Measurements from ENCODE around the gene KIAA1210.

Gene KIAA1210

DNA sequence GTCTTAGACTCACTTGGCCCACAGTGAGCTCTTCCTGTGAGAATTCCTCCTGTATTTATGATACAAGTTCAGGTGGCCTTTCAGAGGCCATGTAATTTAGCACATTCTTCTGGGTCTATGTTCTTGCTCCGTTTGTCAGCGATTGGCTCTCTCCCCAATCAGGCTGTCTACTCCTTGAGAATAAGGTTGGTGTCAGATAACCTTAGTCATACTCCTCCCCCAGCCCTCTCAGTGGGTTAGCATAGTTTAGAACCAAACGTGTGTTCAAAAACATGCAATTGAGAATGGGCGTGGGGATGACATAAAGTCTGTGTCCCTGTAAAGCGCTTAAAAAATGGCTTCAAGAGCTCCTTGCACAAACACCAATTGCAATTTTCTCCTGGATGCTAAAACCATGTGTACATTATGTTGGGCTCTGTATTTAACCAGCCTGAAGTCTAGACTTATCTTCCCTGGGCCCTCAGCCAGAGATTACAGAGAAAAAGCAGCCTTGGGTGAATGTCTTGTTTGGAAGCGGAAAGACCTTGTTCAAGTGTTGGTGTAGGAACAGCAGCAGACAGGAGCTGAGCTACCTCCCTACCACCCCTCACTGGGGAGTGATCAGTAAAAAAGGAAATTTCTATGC, 64.8 kb downstream of the KIAA1210 start:
- no peaks in the 10 kb centered on the region for H3K4me1 ChIP-seq (ENCODE audit: control insufficient read depth in 1 of 2, insufficient read depth in 1 of 2, low read depth in 1 of 2, low read length in 1 of 2)
- no peaks in the 10 kb centered on the region for H3K9me3 ChIP-seq
- H3K27me3 ChIP-seq: no peaks in the 10 kb centered on the region
- no peak overlapping the region for H3K27ac ChIP-seq
- no peaks in the 10 kb centered on the region for H3K36me3 ChIP-seq
- no peak overlapping the region for H3K4me3 ChIP-seq (ENCODE audit: low read depth in 1 of 2, low read length in 1 of 2)
- TF ChIP-seq, protein P1, sequence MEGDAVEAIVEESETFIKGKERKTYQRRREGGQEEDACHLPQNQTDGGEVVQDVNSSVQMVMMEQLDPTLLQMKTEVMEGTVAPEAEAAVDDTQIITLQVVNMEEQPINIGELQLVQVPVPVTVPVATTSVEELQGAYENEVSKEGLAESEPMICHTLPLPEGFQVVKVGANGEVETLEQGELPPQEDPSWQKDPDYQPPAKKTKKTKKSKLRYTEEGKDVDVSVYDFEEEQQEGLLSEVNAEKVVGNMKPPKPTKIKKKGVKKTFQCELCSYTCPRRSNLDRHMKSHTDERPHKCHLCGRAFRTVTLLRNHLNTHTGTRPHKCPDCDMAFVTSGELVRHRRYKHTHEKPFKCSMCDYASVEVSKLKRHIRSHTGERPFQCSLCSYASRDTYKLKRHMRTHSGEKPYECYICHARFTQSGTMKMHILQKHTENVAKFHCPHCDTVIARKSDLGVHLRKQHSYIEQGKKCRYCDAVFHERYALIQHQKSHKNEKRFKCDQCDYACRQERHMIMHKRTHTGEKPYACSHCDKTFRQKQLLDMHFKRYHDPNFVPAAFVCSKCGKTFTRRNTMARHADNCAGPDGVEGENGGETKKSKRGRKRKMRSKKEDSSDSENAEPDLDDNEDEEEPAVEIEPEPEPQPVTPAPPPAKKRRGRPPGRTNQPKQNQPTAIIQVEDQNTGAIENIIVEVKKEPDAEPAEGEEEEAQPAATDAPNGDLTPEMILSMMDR (IDR thresholded peaks at IDR 0.05): no peak

DNA sequence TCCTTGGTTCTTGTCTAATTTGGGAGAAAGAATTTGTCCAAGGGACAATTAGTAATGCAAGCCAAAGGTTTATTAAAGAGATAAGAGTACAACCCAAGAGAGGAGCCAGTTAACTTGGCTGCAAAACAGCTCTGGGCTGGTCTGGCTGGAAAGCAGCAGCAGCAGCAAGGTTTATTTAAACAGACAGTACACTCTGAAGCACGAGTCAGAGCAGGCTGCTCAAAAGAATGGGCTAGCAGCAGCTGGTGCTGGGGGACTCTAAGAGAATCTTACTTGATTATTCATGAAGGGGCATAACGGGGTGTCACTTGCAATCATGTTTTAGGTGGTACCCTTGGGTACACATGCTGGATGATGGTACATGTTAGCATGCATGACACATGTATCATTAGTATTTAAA, 71.9 kb downstream of the KIAA1210 start:
- Histone ChIP-seq H3K27ac (no peak overlapping the region), H3K27me3 (no peaks in the 10 kb centered on the region), H3K9me3 (no peaks in the 10 kb centered on the region), H3K4me3 (ENCODE audit: low read depth in 1 of 2, low read length in 1 of 2) (no peak overlapping the region), H3K4me1 (ENCODE audit: control insufficient read depth in 1 of 2, insufficient read depth in 1 of 2, low read depth in 1 of 2, low read length in 1 of 2) (no peaks in the 10 kb centered on the region), H3K36me3 (no peaks in the 10 kb centered on the region)
- TF ChIP-seq, protein P1 (IDR thresholded peaks at IDR 0.05): no peak

DNA sequence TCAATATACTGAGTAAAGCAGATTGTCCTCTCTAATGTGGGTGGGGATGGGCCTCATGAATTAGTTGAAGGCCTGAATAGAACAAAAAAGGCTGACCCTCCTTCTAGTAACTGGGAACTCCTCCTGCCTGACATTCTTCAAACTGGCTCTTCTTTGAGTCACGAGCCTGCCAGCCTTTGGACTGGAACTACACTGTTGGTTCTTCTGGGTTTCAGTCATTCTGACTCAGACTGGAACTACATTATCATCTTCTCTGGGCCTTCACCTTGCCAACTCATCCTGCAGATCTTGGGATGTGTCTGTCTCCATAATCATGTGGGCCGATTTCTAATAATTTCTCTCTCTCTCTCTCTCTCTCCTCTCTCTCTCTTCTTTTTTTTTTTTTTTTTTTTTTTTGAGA, 81.7 kb downstream of the KIAA1210 start:
- Histone ChIP-seq H3K9me3 (no peaks in the 10 kb centered on the region), H3K27me3 (no peaks in the 10 kb centered on the region), H3K36me3 (no peaks in the 10 kb centered on the region), H3K4me3 (ENCODE audit: low read depth in 1 of 2, low read length in 1 of 2) (no peak overlapping the region), H3K27ac (no peak overlapping the region), H3K4me1 (ENCODE audit: control insufficient read depth in 1 of 2, insufficient read depth in 1 of 2, low read depth in 1 of 2, low read length in 1 of 2) (no peaks in the 10 kb centered on the region)
- TF ChIP-seq, protein P1 (IDR thresholded peaks at IDR 0.05): no peak

DNA sequence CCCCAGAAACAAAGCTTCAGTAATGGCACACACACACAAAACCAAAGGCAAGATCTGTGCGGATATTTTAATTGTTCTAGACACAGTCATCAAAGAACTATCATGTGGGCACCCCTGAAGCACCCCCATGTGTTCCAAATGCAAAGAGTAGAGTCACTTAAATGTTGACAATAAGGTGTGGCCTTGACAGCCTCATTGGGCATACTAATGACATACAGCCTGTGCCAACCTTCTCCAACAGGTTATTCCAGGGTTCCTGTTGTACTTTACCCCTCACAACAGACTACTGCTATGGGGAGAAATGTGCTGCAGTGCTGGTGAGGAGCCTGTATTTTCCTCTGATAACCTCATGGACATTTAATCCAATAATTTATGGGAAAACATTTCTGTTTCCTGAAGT, 84.6 kb downstream of the KIAA1210 start:
- no peaks in the 10 kb centered on the region for H3K4me1 ChIP-seq (ENCODE audit: control insufficient read depth in 1 of 2, insufficient read depth in 1 of 2, low read depth in 1 of 2, low read length in 1 of 2)
- no peak overlapping the region for H3K4me3 ChIP-seq (ENCODE audit: low read depth in 1 of 2, low read length in 1 of 2)
- H3K9me3 ChIP-seq: no peaks in the 10 kb centered on the region
- TF ChIP-seq, protein P1 (IDR thresholded peaks at IDR 0.05): no peak
- no peaks in the 10 kb centered on the region for H3K27me3 ChIP-seq
- H3K27ac ChIP-seq: no peak overlapping the region
- H3K36me3 ChIP-seq: no peaks in the 10 kb centered on the region

DNA sequence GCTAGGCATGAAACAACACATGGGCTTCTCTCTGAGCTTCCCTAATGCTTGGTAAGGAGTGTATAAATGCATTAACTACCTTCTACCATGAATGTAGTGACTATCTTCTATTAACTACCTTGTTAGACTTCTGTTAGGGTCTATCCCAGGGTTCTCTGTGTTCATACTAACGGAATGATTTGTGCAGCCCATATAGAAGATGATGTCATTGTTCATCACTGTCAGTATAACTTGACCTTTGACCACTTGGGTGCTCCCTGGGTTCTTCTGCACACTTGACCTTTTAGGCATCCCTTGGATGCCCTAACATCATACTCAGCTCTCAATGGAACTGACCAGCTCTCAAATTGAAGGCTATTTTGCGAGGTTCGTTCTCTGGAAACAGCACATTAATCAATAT, 85.6 kb downstream of the KIAA1210 start:
- Histone ChIP-seq H3K9me3 (no peaks in the 10 kb centered on the region), H3K4me3 (ENCODE audit: low read depth in 1 of 2, low read length in 1 of 2) (no peak overlapping the region), H3K27me3 (no peaks in the 10 kb centered on the region), H3K4me1 (ENCODE audit: control insufficient read depth in 1 of 2, insufficient read depth in 1 of 2, low read depth in 1 of 2, low read length in 1 of 2) (no peaks in the 10 kb centered on the region), H3K36me3 (no peaks in the 10 kb centered on the region), H3K27ac (no peak overlapping the region)
- TF ChIP-seq, protein P1 (IDR thresholded peaks at IDR 0.05): no peak

DNA sequence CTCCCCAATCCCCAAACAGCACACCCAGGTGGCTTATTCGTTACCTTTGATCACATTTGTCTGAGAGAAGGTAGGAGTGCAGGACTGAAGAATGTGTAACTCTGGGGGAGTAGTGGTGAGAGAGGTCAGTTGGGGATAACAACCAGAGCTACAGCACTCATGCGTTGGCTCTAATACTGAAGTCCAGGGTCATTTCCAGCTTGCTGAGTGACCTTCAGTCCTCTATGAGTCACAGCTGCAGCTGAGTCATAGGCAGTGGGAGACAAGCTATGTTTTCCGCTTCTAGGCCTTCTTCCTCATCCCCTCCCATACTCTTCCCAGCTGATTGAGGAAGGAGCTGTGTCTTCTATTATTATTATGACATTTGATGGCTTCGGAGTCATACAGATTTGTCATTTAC, 86.4 kb downstream of the KIAA1210 start:
- Histone ChIP-seq H3K27ac (no peak overlapping the region), H3K9me3 (no peaks in the 10 kb centered on the region), H3K36me3 (no peaks in the 10 kb centered on the region), H3K4me1 (ENCODE audit: control insufficient read depth in 1 of 2, insufficient read depth in 1 of 2, low read depth in 1 of 2, low read length in 1 of 2) (no peaks in the 10 kb centered on the region), H3K27me3 (no peaks in the 10 kb centered on the region), H3K4me3 (ENCODE audit: low read depth in 1 of 2, low read length in 1 of 2) (no peak overlapping the region)
- TF ChIP-seq, protein P1 (IDR thresholded peaks at IDR 0.05): no peak

Data from neutrophil (primary cell).